HCT116 (cell line): Measurements from ENCODE around the gene LSMEM2. TPM values are rescaled to one million over a fixed set of nuclear protein-coding genes. Genes with fewer than 3 reads are reported as not detected.

Source experiments
- ATAC-seq: fragments of 200-7000 bp; cut with Tn5 transposase; 2 replicates; pipeline ENCODE4 v1.9.1; 2020; ENCODE audit warnings: mild to moderate bottlenecking, moderate library complexity
- BruUV-seq: library from RNA; stranded (reverse); fragments of 400-500 nt; replicated peaks from 2 replicates; lab custom pipeline; 2021; lab: Mats Ljungman, UMichigan
- CTCF ChIA-PET: fragments of 300-600 bp; sonication (Branson Sonifier 250); formaldehyde crosslinking; loops from one replicate; lab custom pipeline; 2021; ENCODE audit warnings: antibody characterized with exemption; lab: Charles Lee
- POLR2A ChIA-PET: fragments of 300-600, 350-600 bp; sonication (Branson Sonifier 250); formaldehyde crosslinking; loops from one replicate; lab custom pipeline; 2021; ENCODE audit warnings: antibody characterized with exemption; lab: Charles Lee
- RAD21 ChIA-PET, 2 experiments: fragments of 300-600 bp; sonication (Branson Sonifier 250); formaldehyde crosslinking; loops; one replicate each; lab custom pipeline; 2023; ENCODE audit warnings: low total read pairs in 2 of 2; ENCODE audit not compliant: uncharacterized antibody in 2 of 2, unreplicated experiment in 2 of 2, low non-redundant PET in 1 of 2; lab: Charles Lee
- DNase-seq: peaks from one replicate; pipeline ENCODE4 v3.0.0-alpha.2; 2010; ENCODE audit warnings: low read depth, low spot score
- H2AFZ ChIP-seq: fragments of 200-600 bp; shearing (Covaris generic), sonication (generic); 2 replicates; pipeline ENCODE4 v1.6.1; 2017; ENCODE audit warnings: low read depth, mixed run types, mixed read lengths, antibody characterized with exemption, low read length; ENCODE audit not compliant: poor library complexity, severe bottlenecking
- H3K27ac ChIP-seq: 2 replicates; pipeline ENCODE4 v1.5.1; 2012; ENCODE audit warnings: low read depth, low read length
- H3K27me3 ChIP-seq: fragments of 200-600 bp; sonication (generic); 2 replicates; pipeline ENCODE4 v1.6.1; 2016; ENCODE audit warnings: mixed run types, low read length, mixed read lengths; ENCODE audit not compliant: insufficient read depth
- H3K36me3 ChIP-seq, 2 experiments: fragments of 200-500 bp in 1 of 2; fragments of 200-600 bp in 1 of 2; sonication (Bioruptor generic) in 1 of 2; sonication (generic) in 1 of 2; 2 replicates each; pipeline versions ENCODE4 v1.5.1 to v1.6.1; 2014 to 2016; ENCODE audit warnings: low read length in 2 of 2, inconsistent platforms in 1 of 2, mixed read lengths in 1 of 2, mixed run types in 1 of 2; ENCODE audit not compliant: insufficient read depth in 2 of 2, control insufficient read depth in 1 of 2
- H3K4me1 ChIP-seq, 2 experiments: fragments of 200-600 bp in 1 of 2; sonication (generic) in 1 of 2; 2 replicates each; pipeline versions ENCODE4 v1.5.1 to v1.6.1; 2012 to 2017; ENCODE audit warnings: low read length in 2 of 2, inconsistent platforms in 1 of 2, mild to moderate bottlenecking in 1 of 2, mixed read lengths in 1 of 2, mixed run types in 1 of 2, moderate library complexity in 1 of 2; ENCODE audit not compliant: insufficient read depth in 2 of 2, control insufficient read depth in 1 of 2
- H3K4me2 ChIP-seq: fragments of 200-600 bp; sonication (generic); 2 replicates; pipeline ENCODE4 v1.6.1; 2017; ENCODE audit warnings: mixed run types, low read length, mixed read lengths
- H3K4me3 ChIP-seq, 2 experiments: fragments of 200-600 bp in 1 of 2; sonication (generic) in 1 of 2; replicated peaks in 1 of 2; 2 replicates each; pipeline ENCODE4 v1.5.1; 2011 to 2016; ENCODE audit warnings: low read length in 2 of 2, control low read depth in 1 of 2, low read depth in 1 of 2, mild to moderate bottlenecking in 1 of 2, mixed read lengths in 1 of 2, mixed run types in 1 of 2
- H3K79me2 ChIP-seq: fragments of 200-600 bp; sonication (generic); 2 replicates; pipeline ENCODE4 v1.6.1; 2017; ENCODE audit warnings: mild to moderate bottlenecking, mixed run types, low read length, moderate library complexity, mixed read lengths; ENCODE audit not compliant: insufficient read depth
- H3K9ac ChIP-seq: fragments of 200-600 bp; sonication (generic); 2 replicates; pipeline ENCODE4 v1.6.1; 2016; ENCODE audit warnings: low read length, mixed read lengths
- H3K9me2 ChIP-seq: fragments of 200-600 bp; sonication (generic), shearing (Covaris generic); 2 replicates; pipeline ENCODE4 v1.6.1; 2017; ENCODE audit warnings: mixed run types, mild to moderate bottlenecking, moderate library complexity; ENCODE audit not compliant: insufficient read depth
- H3K9me3 ChIP-seq, 2 experiments: fragments of 200-500 bp in 1 of 2; fragments of 200-600 bp in 1 of 2; sonication (Bioruptor generic) in 1 of 2; sonication (generic) in 1 of 2; 2 replicates each; pipeline ENCODE4 v1.6.1; 2014 to 2017; ENCODE audit warnings: low read length in 2 of 2, mixed read lengths in 2 of 2, inconsistent platforms in 1 of 2, low read depth in 1 of 2, mild to moderate bottlenecking in 1 of 2, mixed run types in 1 of 2, moderate library complexity in 1 of 2; ENCODE audit not compliant: control insufficient read depth in 1 of 2, insufficient read depth in 1 of 2
- H4K20me1 ChIP-seq: fragments of 200-600 bp; sonication (generic), shearing (Covaris generic); 2 replicates; pipeline ENCODE4 v1.6.1; 2017; ENCODE audit warnings: mixed run types, mild to moderate bottlenecking, moderate library complexity; ENCODE audit not compliant: insufficient read depth
- CBX3 ChIP-seq: IDR thresholded peaks from 2 replicates; pipeline ENCODE4 v1.6.1; 2012; ENCODE audit warnings: low read depth
- CEBPB ChIP-seq: IDR thresholded peaks from 2 replicates; pipeline ENCODE4 v1.6.1; 2012; ENCODE audit warnings: low read depth
- EGR1 ChIP-seq: IDR thresholded peaks from 2 replicates; pipeline ENCODE4 v1.6.1; 2012; ENCODE audit warnings: low read depth
- EZH2 ChIP-seq: fragments of 200-600 bp; sonication (generic); IDR thresholded peaks from 2 replicates; pipeline ENCODE4 v1.6.1; 2017; ENCODE audit warnings: antibody characterized with exemption, mixed run types
- EZH2phosphoT487 ChIP-seq: fragments of 200-600 bp; IDR thresholded peaks from 2 replicates; pipeline ENCODE4 v1.6.1; 2018; ENCODE audit warnings: antibody characterized with exemption, borderline replicate concordance
- JUND ChIP-seq: IDR thresholded peaks from 2 replicates; pipeline ENCODE4 v1.6.1; 2012
- POLR2A ChIP-seq: IDR thresholded peaks from 2 replicates; pipeline ENCODE4 v1.7.0; 2011; ENCODE audit warnings: borderline replicate concordance; ENCODE audit not compliant: insufficient read depth, insufficient read length; ENCODE audit errors: extremely low read depth
- POLR2AphosphoS5 ChIP-seq: IDR thresholded peaks from 2 replicates; pipeline ENCODE4 v1.6.1; 2011; ENCODE audit warnings: mild to moderate bottlenecking, low read depth, low read length, moderate library complexity
- RAD21 ChIP-seq: IDR thresholded peaks from 2 replicates; pipeline ENCODE4 v1.6.1; 2012; ENCODE audit warnings: low read depth, mild to moderate bottlenecking
- REST ChIP-seq: IDR thresholded peaks from 2 replicates; pipeline ENCODE4 v1.6.1; 2012; ENCODE audit warnings: low read depth
- SIN3A ChIP-seq: IDR thresholded peaks from 2 replicates; pipeline ENCODE4 v1.6.1; 2012; ENCODE audit warnings: low read depth
- SP1 ChIP-seq: IDR thresholded peaks from 2 replicates; pipeline ENCODE4 v1.6.1; 2012; ENCODE audit warnings: low read depth
- SRF ChIP-seq: IDR thresholded peaks from 2 replicates; pipeline ENCODE4 v1.6.1; 2012; ENCODE audit warnings: low read depth
- TCF7L2 ChIP-seq: IDR thresholded peaks from 2 replicates; pipeline ENCODE4 v1.7.0; 2011; ENCODE audit warnings: borderline replicate concordance, inconsistent platforms; ENCODE audit not compliant: insufficient read depth, insufficient read length; ENCODE audit errors: extremely low read depth
- ZNF274 ChIP-seq: fragments of 200-500 bp; sonication (Bioruptor generic); IDR thresholded peaks from 2 replicates; pipeline ENCODE4 v1.6.1; 2014; ENCODE audit warnings: mild to moderate bottlenecking, low read depth, low read length, inconsistent platforms
- intact Hi-C: fragments of 100-400 bp; cut with micrococcal nuclease; formaldehyde crosslinking; loops from 2 replicates; pipeline ENCODE4 v1.10.0; 2022
- total RNA-seq: library from RNA; stranded (reverse); gene quantifications from one replicate; pipeline ENCODE4 v1.2.1, GENCODE V29; 2021; ENCODE audit not compliant: unreplicated experiment
- TF ChIP-seq, protein P1 (sequence below), 3 experiments: fragments of 200-600 bp in 1 of 3; sonication (generic) in 1 of 3; IDR thresholded peaks in 2 of 3; conservative IDR thresholded peaks in 1 of 3; 2 replicates each; pipeline ENCODE4 v1.5.1; 2012 to 2017; ENCODE audit warnings: low read depth in 2 of 3, low read length in 2 of 3, antibody characterized with exemption in 1 of 3, borderline replicate concordance in 1 of 3, control low read depth in 1 of 3, mild to moderate bottlenecking in 1 of 3, mixed read lengths in 1 of 3, mixed run types in 1 of 3, moderate library complexity in 1 of 3; ENCODE audit not compliant: insufficient read depth in 1 of 3
- TF ChIP-seq, protein P2 (sequence below): IDR thresholded peaks from 2 replicates; pipeline ENCODE4 v1.6.1; 2011; ENCODE audit warnings: mild to moderate bottlenecking, low read length, moderate library complexity; ENCODE audit not compliant: insufficient replicate concordance; ENCODE audit errors: extremely low read depth
- TF ChIP-seq, protein P3 (sequence below): IDR thresholded peaks from 2 replicates; pipeline ENCODE4 v1.6.1; 2012

Gene LSMEM2
- total RNA-seq, 1 experiment from 2014 or later = not detected

- ChIA-PET CTCF (interaction anchor here (0.9 to 1.3 kb wide), 2 partner anchors 45 to 53 kb away, joined by 3 read pairs; no protein-coding TSS in a partner anchor), POLR2A (interaction anchor here (0.7 to 1.9 kb wide), 2 partner anchors 15 to 37 kb away, joined by 3 to 4 read pairs; no protein-coding TSS in a partner anchor), RAD21 (interaction anchor here in 1 of 2 experiments (1.2 kb wide), 1 partner anchor 33 kb away, joined by 3 read pairs; no protein-coding TSS in a partner anchor)
- Histone ChIP-seq H3K9me3 (no peaks in the 10 kb centered on the region), H3K4me2 (no peak overlapping the region), H4K20me1 (no peaks in the 10 kb centered on the region), H3K27me3 (no peaks in the 10 kb centered on the region), H3K4me1 (peaks cover 2 to 4% of the 10 kb centered on the region in 2 experiments; a peak in 3 of 4 replicates), H3K9ac (no peak overlapping the region), H3K9me2 (no peaks in the 10 kb centered on the region), H2AFZ (no peak overlapping the region), H3K27ac (no peak overlapping the region), H3K79me2 (no peaks in the 10 kb centered on the region), H3K4me3 (no peak overlapping the region), H3K36me3 (no peaks in the 10 kb centered on the region)
- DNase-seq (no peak), ATAC-seq (no peak)
- intact Hi-C loops = no loop called here
- no TSS peak for BruUV-seq
- TF ChIP-seq, protein P1, sequence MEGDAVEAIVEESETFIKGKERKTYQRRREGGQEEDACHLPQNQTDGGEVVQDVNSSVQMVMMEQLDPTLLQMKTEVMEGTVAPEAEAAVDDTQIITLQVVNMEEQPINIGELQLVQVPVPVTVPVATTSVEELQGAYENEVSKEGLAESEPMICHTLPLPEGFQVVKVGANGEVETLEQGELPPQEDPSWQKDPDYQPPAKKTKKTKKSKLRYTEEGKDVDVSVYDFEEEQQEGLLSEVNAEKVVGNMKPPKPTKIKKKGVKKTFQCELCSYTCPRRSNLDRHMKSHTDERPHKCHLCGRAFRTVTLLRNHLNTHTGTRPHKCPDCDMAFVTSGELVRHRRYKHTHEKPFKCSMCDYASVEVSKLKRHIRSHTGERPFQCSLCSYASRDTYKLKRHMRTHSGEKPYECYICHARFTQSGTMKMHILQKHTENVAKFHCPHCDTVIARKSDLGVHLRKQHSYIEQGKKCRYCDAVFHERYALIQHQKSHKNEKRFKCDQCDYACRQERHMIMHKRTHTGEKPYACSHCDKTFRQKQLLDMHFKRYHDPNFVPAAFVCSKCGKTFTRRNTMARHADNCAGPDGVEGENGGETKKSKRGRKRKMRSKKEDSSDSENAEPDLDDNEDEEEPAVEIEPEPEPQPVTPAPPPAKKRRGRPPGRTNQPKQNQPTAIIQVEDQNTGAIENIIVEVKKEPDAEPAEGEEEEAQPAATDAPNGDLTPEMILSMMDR (IDR thresholded peaks at IDR 0.05 in 2 of 3, conservative IDR thresholded peaks at IDR 0.05 in 1 of 3; ENCODE audit: borderline replicate concordance in 1 of 3, insufficient read depth in 1 of 3, low read depth in 2 of 3, low read length in 2 of 3) = no peak
- TF ChIP-seq TCF7L2 (no peak), CEBPB (no peak), EGR1 (no peak), EZH2phosphoT487 (no peak), RAD21 (no peak), ZNF274 (no peak), REST (no peak), POLR2A (no peak), SP1 (no peak), CBX3 (no peak), SIN3A (no peak), JUND (no peak), SRF (no peak), EZH2 (no peak), POLR2AphosphoS5 (no peak)
- TF ChIP-seq, protein P2, sequence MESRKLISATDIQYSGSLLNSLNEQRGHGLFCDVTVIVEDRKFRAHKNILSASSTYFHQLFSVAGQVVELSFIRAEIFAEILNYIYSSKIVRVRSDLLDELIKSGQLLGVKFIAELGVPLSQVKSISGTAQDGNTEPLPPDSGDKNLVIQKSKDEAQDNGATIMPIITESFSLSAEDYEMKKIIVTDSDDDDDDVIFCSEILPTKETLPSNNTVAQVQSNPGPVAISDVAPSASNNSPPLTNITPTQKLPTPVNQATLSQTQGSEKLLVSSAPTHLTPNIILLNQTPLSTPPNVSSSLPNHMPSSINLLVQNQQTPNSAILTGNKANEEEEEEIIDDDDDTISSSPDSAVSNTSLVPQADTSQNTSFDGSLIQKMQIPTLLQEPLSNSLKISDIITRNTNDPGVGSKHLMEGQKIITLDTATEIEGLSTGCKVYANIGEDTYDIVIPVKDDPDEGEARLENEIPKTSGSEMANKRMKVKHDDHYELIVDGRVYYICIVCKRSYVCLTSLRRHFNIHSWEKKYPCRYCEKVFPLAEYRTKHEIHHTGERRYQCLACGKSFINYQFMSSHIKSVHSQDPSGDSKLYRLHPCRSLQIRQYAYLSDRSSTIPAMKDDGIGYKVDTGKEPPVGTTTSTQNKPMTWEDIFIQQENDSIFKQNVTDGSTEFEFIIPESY = no peak
- TF ChIP-seq, protein P3, sequence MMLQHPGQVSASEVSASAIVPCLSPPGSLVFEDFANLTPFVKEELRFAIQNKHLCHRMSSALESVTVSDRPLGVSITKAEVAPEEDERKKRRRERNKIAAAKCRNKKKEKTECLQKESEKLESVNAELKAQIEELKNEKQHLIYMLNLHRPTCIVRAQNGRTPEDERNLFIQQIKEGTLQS = no peak
Observed at GRCh38 chr3:50279255-50280016, 549 bp downstream of the LSMEM2 start.
